GM18909 (cell line): ENCODE measurements around the gene PDZD8.
"Not testable (repeated sequence)": the region's sequence is repeated elsewhere in the genome, so short reads cannot be mapped to it uniquely, and the experiment has no call there.

Experiments used
- ATAC-seq: cut with Tn5 transposase; IDR thresholded peaks from one replicate; pipeline ENCODE4 v1.9.1; 2021; ENCODE audit warnings: mild to moderate bottlenecking; ENCODE audit not compliant: unreplicated experiment, poor library complexity

PDZD8 gene

GRCh38 chr10:117303451-117303850, 71.8 kb downstream of the PDZD8 start:
- not testable (repeated sequence) for ATAC-seq

GRCh38 chr10:117300671-117301070, 74.6 kb downstream of the PDZD8 start:
- ATAC-seq = no peak

GRCh38 chr10:117299435-117299834, 75.8 kb downstream of the PDZD8 start:
- ATAC-seq = no peak

GRCh38 chr10:117298219-117298618, 77.0 kb downstream of the PDZD8 start:
- ATAC-seq = no peak

GRCh38 chr10:117294735-117295134, 80.5 kb downstream of the PDZD8 start:
- ATAC-seq = no peak

- no peak for ATAC-seq
Observed at GRCh38 chr10:117294039-117294645, 81.1 kb downstream of the PDZD8 start.

- not testable (repeated sequence) for ATAC-seq
Observed at GRCh38 chr10:117290872-117291271, 84.4 kb downstream of the PDZD8 start.

- ATAC-seq = no peak
Observed at GRCh38 chr10:117284716-117285494, 90.3 kb downstream of the PDZD8 start.

GRCh38 chr10:117277675-117278074, 97.6 kb downstream of the PDZD8 start:
- ATAC-seq = no peak

GRCh38 chr10:117275121-117275520, 100.1 kb downstream of the PDZD8 start:
- ATAC-seq = no peak

- no peak for ATAC-seq
Observed at GRCh38 chr10:117274509-117274908, 100.7 kb downstream of the PDZD8 start.

GRCh38 chr10:117273980-117274379, 101.3 kb downstream of the PDZD8 start:
- no peak for ATAC-seq

- ATAC-seq = no peak
Observed at GRCh38 chr10:117272195-117273076, 102.8 kb downstream of the PDZD8 start.

GRCh38 chr10:117271427-117271826, 103.8 kb downstream of the PDZD8 start:
- no peak for ATAC-seq

- no peak for ATAC-seq
Observed at GRCh38 chr10:117268907-117269306, 106.3 kb downstream of the PDZD8 start.

- no peak for ATAC-seq
Observed at GRCh38 chr10:117268258-117268657, 107.0 kb downstream of the PDZD8 start.

- no peak for ATAC-seq
Observed at GRCh38 chr10:117266812-117267211, 108.4 kb downstream of the PDZD8 start.

- ATAC-seq = no peak
Observed at GRCh38 chr10:117266400-117266799, 108.8 kb downstream of the PDZD8 start.

- ATAC-seq = no peak
Observed at GRCh38 chr10:117264782-117265181, 110.5 kb downstream of the PDZD8 start.

- no peak for ATAC-seq
Observed at GRCh38 chr10:117262903-117263293, 112.3 kb downstream of the PDZD8 start.

- ATAC-seq = no peak
Observed at GRCh38 chr10:117262291-117262902, 112.8 kb downstream of the PDZD8 start.
